OCI-M2 (cell line): ENCODE data around the gene EVA1C.
"Not testable (repeated sequence)": the region's sequence is repeated elsewhere in the genome, so short reads cannot be mapped to it uniquely, and the experiment has no call there.

Experiments used
- DNase-seq: peaks from one replicate; lab custom pipeline; 2025; ENCODE audit not compliant: unreplicated experiment; lab: John Stamatoyannopoulos, UW

Gene EVA1C

GRCh38 chr21:32389337-32390015, 23.0 kb upstream of the EVA1C start:
- DNase-seq, result no peak

- not testable (repeated sequence) for DNase-seq
Measured at GRCh38 chr21:32390537-32391224, 21.8 kb upstream of the EVA1C start.

DNA sequence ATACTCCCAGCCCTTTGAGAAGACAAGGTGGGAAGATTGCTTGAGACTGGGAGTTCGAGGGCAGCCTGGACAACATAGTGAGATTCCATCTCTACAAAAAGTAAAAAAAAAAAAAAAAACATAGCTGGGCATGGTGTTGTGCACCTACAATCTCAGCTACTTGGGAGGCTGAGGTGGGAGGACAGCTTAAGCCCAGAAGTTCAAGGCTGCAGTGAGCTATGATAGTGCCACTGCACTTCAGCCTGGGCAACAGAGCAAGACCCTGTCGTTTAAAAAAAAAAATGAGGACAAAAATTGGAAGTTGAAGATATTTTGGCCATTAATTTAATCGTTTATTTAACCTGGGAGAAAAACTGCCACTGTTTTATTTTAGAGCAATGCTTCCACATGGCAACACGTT, 20.8 kb upstream of the EVA1C start:
- no peak for DNase-seq

- no peak for DNase-seq
Measured at GRCh38 chr21:32392299-32392879, 20.1 kb upstream of the EVA1C start.

DNA sequence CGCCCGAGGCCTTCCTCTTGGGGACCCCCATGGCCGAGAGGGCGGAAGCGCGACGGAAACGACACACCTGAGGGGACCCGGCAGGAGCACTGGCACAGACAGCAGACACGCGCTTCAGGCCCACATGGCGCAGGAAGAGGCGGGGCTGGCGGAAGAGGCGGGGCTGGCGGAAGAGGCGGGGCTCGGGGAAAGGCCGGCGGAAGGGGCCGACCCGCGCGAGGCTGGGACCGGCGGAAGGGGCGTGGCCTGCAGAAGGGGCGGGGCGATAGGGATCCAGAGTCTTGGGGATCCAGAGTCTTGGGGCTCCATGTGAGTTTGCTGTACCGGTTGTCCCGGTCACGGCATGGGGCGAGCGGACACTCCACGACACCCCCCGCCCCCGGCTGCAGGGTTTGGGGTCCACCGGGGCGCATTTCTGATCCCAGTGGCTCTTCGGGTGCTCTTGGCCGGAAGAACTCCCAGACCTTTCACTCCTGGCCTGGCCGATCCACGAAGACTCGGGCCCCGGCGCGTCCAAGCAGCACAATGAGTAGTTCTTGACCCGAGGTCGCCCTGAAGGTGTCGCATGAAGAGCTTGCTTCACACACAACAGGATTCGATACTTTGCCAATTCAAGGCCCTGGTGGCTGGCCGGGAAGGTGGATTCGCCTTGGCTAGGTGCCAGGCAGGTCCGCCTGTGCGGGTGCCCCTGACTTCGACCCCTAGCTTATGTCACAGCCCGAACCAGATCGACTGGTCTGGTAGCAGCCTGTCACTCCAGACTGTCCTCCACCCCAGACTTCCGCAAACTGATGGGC, 19.4 kb upstream of the EVA1C start, which contains the start of gene URB1:
URB1 (minus strand) TSS at position 133 of the 797 bp plus-strand sequence; CDS start at position 31, 102 bp downstream.
- DNase-seq, result peak; percentile 57

- DNase-seq, result no peak
Measured at GRCh38 chr21:32393677-32394001, 18.9 kb upstream of the EVA1C start.

- DNase-seq, result peak; percentile 35
Measured at GRCh38 chr21:32403201-32403777, 9.2 kb upstream of the EVA1C start.

DNA sequence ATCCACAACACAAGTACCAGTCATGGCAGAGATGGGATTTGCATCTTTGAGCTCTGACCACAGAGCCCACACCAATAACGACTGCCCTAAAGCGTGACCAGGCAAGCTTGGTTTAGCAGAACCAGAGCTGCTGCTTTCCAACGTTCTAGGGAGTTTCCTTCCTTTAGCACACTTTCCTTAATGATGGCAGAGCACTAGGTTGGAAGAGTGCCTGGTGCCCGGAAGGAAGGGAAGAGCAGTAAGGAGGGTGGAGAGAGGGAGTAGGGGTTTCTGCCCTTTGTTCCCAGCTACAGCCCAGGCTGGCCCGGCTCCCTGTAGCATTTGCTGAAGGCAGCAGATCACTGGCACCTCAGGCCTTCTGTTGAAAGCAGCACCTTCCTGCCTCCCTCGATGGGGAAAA, 6.1 kb upstream of the EVA1C start:
- DNase-seq, result no peak

DNA sequence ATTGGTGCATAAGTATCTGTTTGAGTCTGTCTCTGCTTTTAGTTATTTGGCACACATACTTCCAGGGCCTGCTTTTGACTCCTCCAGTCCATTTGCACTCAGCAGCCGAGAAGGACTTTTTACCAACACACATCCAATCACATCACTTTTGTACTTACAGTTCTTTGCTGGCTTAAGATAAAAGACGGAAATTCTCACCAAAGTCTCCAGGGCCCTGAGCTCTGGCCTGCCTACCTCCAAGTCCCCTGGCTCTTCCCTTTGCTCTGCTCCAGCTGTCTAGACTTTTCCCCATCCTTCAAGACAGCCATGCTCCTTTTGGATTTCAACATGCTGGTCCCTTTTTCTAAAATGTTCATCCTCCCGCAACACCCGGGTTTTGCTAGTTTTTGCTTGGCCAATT, 2.2 kb upstream of the EVA1C start:
- DNase-seq, result no peak

DNA sequence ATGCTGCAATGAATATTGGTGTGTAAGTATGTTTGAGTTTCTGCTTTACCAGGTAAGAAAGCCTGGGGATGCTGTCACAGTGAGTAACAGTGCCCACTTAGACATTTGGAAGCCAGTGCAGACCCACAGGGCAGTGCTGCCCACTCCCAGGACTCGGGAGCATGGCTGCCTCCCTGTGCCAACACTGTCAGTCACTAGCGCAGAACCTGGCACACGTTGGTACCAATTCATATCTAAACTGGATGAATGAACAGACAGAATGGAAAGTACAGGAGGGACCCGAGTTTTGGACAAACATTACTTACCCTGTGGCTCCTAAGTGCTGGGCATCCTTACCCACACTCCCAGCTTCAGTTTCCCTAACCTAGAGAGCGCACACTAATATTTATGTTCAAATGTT, 1.6 kb upstream of the EVA1C start:
- no peak for DNase-seq

DNA sequence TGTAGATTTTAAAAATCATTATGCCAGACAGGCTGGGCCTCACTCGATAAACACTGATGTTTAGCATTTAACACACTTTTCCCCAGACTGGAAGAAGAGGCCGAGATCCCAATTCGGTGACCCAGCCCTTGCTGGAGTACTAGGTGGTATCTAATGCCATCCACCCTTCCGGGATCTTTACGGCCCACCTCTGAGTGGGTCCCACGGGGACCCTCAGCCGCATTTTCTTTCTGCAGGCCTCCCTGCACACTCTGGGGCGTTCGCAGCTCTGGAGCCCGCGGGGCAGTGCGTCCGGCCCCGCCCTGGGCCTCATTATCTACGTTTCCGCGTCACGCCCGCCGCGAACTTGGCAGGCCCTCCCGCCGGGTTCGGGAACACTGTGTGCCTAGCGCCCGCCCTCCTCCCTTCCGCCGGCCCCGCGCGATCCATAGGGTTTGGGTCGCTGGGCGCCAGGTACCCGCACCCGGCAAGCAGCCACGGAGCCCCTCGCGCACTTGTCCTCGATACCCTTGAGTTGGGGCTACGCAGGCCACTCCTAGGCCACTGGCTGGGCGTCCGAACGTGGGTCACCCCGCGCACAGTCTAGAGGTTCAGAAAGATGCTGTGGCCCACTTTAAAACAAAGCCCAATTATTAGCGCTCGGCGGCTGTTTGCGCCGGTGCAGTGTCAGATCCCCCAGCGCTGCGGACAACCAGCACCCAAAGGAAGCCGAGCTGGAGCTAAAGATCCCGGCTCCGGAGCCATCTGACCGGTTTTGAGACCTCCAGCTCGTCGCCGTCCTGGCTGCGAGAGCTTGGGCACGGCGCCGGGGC, 950 bp upstream of the EVA1C start:
- no peak for DNase-seq

- no peak for DNase-seq
Measured at GRCh38 chr21:32413015-32413504, 554 bp downstream of the EVA1C start.

DNA sequence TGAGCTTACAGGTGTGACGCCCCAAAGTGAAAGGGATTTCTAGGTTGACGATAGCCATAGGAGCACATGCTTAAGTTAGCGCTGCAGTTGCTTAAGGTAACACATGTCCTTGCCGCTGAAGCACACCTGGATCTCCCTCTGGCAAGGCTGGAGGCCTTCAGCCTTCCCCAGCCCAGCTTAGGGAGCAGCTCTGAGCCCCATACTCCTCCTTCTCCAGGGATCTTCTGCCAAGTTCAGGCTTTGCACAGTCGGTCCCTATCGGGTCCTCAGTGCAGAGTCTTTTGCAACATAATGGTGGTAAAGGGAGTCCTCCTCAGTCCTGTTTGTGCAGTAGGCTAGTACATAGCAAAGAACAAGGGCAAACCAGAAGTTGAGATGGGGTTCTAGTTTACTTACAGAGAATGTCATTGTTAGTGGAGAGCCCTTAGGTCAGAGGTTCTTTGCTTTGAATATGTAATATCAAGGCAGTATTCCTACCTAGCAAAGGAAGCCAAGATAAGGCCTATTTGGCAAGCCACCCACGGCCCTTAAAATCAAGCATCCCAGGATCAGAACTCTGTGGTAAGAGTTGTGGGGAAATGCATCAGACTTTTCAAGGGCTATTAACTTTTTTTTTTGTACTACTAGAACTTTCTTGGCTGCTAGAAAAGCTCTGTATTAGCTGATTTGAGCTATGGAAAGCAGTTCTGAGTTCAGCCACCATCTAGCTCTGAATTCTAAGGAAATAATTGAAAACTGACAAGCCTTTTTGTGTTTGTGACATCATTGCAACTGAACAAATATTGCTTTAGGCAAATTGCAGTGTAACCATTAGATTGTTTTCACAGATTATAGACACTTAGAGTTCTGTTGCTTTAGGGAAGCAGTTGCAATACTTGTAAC, 1.4 kb downstream of the EVA1C start:
- no peak for DNase-seq

- no peak for DNase-seq
Measured at GRCh38 chr21:32414579-32415358, 2.3 kb downstream of the EVA1C start.

GRCh38 chr21:32415451-32416398, 3.2 kb downstream of the EVA1C start:
- no peak for DNase-seq

DNA sequence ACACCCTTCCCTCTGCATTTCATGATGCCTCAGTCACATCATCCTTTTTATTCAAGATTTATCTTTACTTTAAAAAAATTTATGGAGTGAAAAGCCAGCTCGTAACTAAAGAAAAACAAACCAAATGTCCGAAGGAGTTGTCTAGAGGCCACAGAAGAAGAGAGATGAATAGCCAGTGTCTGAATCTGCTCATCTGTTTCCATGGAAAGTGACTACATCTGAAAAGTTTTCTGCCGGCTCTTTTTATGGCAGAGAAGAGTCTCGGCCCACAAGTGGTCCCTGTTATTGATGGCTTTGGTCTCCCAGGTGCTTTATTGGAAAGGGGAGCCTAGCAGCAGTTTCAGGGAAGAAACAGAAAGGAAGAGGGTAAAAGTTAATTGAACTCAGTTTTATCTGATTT, 5.6 kb downstream of the EVA1C start:
- DNase-seq, result no peak

GRCh38 chr21:32422064-32422463, 9.6 kb downstream of the EVA1C start:
- no peak for DNase-seq
